GM12873 (cell line): Measurements from ENCODE around the gene SUMF2.

ENCODE experiments used
- TF ChIP-seq, protein P1 (sequence below): IDR thresholded peaks from 2 replicates; pipeline ENCODE4 v1.5.1; 2012; ENCODE audit warnings: low read depth, mild to moderate bottlenecking, moderate library complexity, low read length, control low read depth; ENCODE audit not compliant: insufficient read depth; ENCODE audit errors: missing control alignments

Gene SUMF2

GRCh38 chr7:56040730-56041129 is 23.4 kb upstream of the SUMF2 start:
- TF ChIP-seq, protein P1, sequence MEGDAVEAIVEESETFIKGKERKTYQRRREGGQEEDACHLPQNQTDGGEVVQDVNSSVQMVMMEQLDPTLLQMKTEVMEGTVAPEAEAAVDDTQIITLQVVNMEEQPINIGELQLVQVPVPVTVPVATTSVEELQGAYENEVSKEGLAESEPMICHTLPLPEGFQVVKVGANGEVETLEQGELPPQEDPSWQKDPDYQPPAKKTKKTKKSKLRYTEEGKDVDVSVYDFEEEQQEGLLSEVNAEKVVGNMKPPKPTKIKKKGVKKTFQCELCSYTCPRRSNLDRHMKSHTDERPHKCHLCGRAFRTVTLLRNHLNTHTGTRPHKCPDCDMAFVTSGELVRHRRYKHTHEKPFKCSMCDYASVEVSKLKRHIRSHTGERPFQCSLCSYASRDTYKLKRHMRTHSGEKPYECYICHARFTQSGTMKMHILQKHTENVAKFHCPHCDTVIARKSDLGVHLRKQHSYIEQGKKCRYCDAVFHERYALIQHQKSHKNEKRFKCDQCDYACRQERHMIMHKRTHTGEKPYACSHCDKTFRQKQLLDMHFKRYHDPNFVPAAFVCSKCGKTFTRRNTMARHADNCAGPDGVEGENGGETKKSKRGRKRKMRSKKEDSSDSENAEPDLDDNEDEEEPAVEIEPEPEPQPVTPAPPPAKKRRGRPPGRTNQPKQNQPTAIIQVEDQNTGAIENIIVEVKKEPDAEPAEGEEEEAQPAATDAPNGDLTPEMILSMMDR = no peak

GRCh38 chr7:56046721-56047445 is 17.2 kb upstream of the SUMF2 start:
- TF ChIP-seq, protein P1 = no peak

DNA sequence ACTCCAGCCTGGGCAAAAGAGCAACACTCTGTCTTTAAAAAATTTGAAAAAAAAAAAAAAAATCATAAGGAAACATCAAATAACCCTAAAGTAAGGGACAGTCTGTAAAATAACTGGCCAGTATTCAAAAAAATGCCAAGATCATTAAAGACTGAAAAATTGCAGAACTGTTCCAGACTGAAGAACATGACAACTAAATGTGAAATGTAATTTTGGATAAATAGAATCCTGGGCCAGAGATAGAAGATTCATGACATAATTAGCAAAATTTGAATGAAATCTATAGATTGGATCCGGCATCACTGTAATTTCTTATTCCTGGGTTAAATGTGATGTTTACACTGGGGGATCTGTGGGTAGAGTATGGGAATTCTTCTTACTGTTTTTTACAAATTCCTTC is 15.8 kb upstream of the SUMF2 start:
- TF ChIP-seq, protein P1 = no peak

GRCh38 chr7:56051053-56051338 is 13.1 kb upstream of the SUMF2 start:
- TF ChIP-seq, protein P1 = no peak

GRCh38 chr7:56051339-56052191 is 12.5 kb upstream of the SUMF2 start, which contains the start of the genes CCT6A and PSPH:
CCT6A (plus strand) TSS chr7:56051765; CDS start chr7:56051849, 84 bp downstream.
PSPH (minus strand) TSS chr7:56051444; CDS start chr7:56021212, 30,232 bp downstream.
- TF ChIP-seq, protein P1 = no peak

DNA sequence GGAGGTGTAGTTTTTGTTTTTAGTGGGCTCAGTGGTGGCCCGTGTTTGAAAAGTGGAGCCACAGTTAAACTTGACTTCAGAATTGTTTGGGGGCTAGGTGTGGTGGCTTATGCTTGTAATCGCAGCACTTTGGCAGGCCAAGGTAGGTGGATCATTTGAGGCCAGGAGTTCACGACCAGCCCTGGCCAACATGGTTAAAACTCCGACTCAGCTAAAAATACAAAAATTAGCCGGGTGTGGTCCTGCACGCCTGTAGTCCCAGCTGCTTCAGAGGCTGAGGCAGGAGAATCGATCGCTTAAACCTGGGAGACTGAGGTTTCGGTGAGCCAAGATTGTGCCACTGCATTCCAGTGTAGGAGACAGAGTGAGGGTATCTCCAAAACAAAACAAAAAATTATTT is 10.7 kb upstream of the SUMF2 start:
- TF ChIP-seq, protein P1 = no peak

DNA sequence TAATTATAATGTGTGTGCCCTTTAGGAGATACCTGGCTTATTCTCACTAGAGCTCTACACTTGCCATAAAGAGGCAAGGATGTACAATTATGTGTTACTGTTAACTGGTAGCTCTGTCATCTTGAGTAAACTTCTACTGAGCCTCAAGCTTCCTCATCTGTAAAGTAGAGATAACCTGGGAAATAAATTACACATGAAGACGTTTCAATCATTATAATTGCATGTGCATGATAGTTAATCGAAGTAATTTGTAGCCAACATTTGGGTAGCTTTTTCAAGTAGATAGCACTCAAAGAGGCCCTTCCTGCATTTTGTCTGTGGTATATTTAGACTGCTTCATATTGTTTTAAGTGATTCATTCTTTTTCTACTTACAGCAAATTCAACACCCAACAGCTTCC is 10.1 kb upstream of the SUMF2 start:
- TF ChIP-seq, protein P1 = no peak
